Stimulated activated CD4-positive, alpha-beta T cell treated with anti-CD3 and anti-CD28 coated beads, Interleukin-15, amount 100 ng/mL, for 1 hour (primary cell): Measurements from ENCODE around the gene RSF1.
"Not testable (repeated sequence)": the region's sequence is repeated elsewhere in the genome, so short reads cannot be mapped to it uniquely, and the experiment has no call there.

Experiments
- DNase-seq, 2 donors: peaks; one replicate each; pipeline ENCODE4 v3.0.0-alpha.2; 2020; ENCODE audit warnings: low read depth in 1 of 2, low spot score in 1 of 2

RSF1 gene

GRCh38 chr11:77820565-77821348 is at the start of gene RSF1, which contains the start of gene AAMDC:
RSF1 (minus strand) TSS chr11:77820722; CDS start chr11:77820714, 8 bp downstream.
AAMDC (plus strand) TSS chr11:77821144; CDS start chr11:77842497, 21,353 bp downstream.
- DNase-seq: peak; percentile 91 to 95

GRCh38 chr11:77868744-77869143 is 48.2 kb upstream of the RSF1 start:
- no peak for DNase-seq

- DNase-seq: no peak
Observed at GRCh38 chr11:77866336-77866735, 45.8 kb upstream of the RSF1 start.

- no peak for DNase-seq
Observed at GRCh38 chr11:77865805-77866204, 45.3 kb upstream of the RSF1 start.

- not testable (repeated sequence) for DNase-seq
Observed at GRCh38 chr11:77861444-77861843, 40.9 kb upstream of the RSF1 start.

- not testable (repeated sequence) for DNase-seq
Observed at GRCh38 chr11:77857906-77858457, 37.5 kb upstream of the RSF1 start.

GRCh38 chr11:77854838-77855237 is 34.3 kb upstream of the RSF1 start:
- no peak for DNase-seq

- no peak for DNase-seq
Observed at GRCh38 chr11:77851503-77851902, 31.0 kb upstream of the RSF1 start.

GRCh38 chr11:77843700-77844099 is 23.2 kb upstream of the RSF1 start:
- DNase-seq: not testable (repeated sequence)

- no peak for DNase-seq
Observed at GRCh38 chr11:77842441-77843121, 22.1 kb upstream of the RSF1 start.

- no peak for DNase-seq
Observed at GRCh38 chr11:77833302-77833701, 12.8 kb upstream of the RSF1 start.

GRCh38 chr11:77828926-77829325 is 8.4 kb upstream of the RSF1 start:
- no peak for DNase-seq

GRCh38 chr11:77823775-77824174 is 3.3 kb upstream of the RSF1 start:
- DNase-seq: no peak

GRCh38 chr11:77822126-77822525 is 1.6 kb upstream of the RSF1 start:
- not testable (repeated sequence) for DNase-seq

- no peak for DNase-seq
Observed at GRCh38 chr11:77821349-77821851, 878 bp upstream of the RSF1 start.

GRCh38 chr11:77819921-77820564 is 479 bp downstream of the RSF1 start:
- DNase-seq: peak; percentile 9 to 16

- peak; percentile 66 to 71 for DNase-seq
Observed at GRCh38 chr11:77819411-77819920, 1.1 kb downstream of the RSF1 start.

GRCh38 chr11:77815459-77815858 is 5.1 kb downstream of the RSF1 start:
- no peak for DNase-seq

- no peak for DNase-seq
Observed at GRCh38 chr11:77814848-77815247, 5.7 kb downstream of the RSF1 start.

GRCh38 chr11:77813256-77813655 is 7.3 kb downstream of the RSF1 start:
- no peak for DNase-seq

- DNase-seq: no peak
Observed at GRCh38 chr11:77806993-77807392, 13.5 kb downstream of the RSF1 start.
